Measurements from ENCODE around the gene BEST3. TPM values are rescaled to one million over a fixed set of nuclear protein-coding genes. Genes with fewer than 3 reads are reported as not detected.

The BEST3 gene
- total RNA-seq, 1 experiment from 2014 or later: not detected

GRCh38 chr12:69698054-69698453 lies 1.0 kb downstream of the BEST3 start:
- no peaks in the 10 kb centered on the region for H3K79me2 ChIP-seq (ENCODE audit: low read length)
- H4K20me1 ChIP-seq (ENCODE audit: insufficient read depth, low read depth, low read length): no peaks in the 10 kb centered on the region
- H2AFZ ChIP-seq (ENCODE audit: low read length): no peak overlapping the region
- no peak overlapping the region for H3K9ac ChIP-seq (ENCODE audit: low read length)
- no peak overlapping the region for H3K4me2 ChIP-seq (ENCODE audit: low read depth, low read length, poor library complexity, severe bottlenecking)
- H3K27ac ChIP-seq (ENCODE audit: low read length): no peak overlapping the region
- no peaks in the 10 kb centered on the region for H3K9me3 ChIP-seq (ENCODE audit: low read length)
- H3K36me3 ChIP-seq (ENCODE audit: insufficient read depth, low read length): no peaks in the 10 kb centered on the region
- DNase-seq: no peak
- no peaks in the 10 kb centered on the region for H3K9me2 ChIP-seq (replicated peaks; ENCODE audit: insufficient read depth, low read length)
- no peaks in the 10 kb centered on the region for H3K4me1 ChIP-seq (ENCODE audit: low read length)
- H3K27me3 ChIP-seq (ENCODE audit: low read length): no peaks in the 10 kb centered on the region; the same call in 1 of the 2 replicates
- no peak overlapping the region for H3K4me3 ChIP-seq (ENCODE audit: low read length)

- Histone ChIP-seq H4K20me1 (ENCODE audit: insufficient read depth, low read depth, low read length) (no peaks in the 10 kb centered on the region), H3K9me2 (replicated peaks; ENCODE audit: insufficient read depth, low read length) (no peaks in the 10 kb centered on the region), H3K4me3 (ENCODE audit: low read length) (no peak overlapping the region), H3K4me2 (ENCODE audit: low read depth, low read length, poor library complexity, severe bottlenecking) (no peak overlapping the region), H3K36me3 (ENCODE audit: insufficient read depth, low read length) (no peaks in the 10 kb centered on the region), H3K79me2 (ENCODE audit: low read length) (no peaks in the 10 kb centered on the region), H2AFZ (ENCODE audit: low read length) (no peak overlapping the region), H3K4me1 (ENCODE audit: low read length) (no peaks in the 10 kb centered on the region), H3K27me3 (ENCODE audit: low read length) (no peaks in the 10 kb centered on the region; the same call in 1 of the 2 replicates), H3K9ac (ENCODE audit: low read length) (no peak overlapping the region), H3K9me3 (ENCODE audit: low read length) (no peaks in the 10 kb centered on the region), H3K27ac (ENCODE audit: low read length) (no peak overlapping the region)
- no peak for DNase-seq
Observed at GRCh38 chr12:69694123-69694522, 5.0 kb downstream of the BEST3 start.

DNA sequence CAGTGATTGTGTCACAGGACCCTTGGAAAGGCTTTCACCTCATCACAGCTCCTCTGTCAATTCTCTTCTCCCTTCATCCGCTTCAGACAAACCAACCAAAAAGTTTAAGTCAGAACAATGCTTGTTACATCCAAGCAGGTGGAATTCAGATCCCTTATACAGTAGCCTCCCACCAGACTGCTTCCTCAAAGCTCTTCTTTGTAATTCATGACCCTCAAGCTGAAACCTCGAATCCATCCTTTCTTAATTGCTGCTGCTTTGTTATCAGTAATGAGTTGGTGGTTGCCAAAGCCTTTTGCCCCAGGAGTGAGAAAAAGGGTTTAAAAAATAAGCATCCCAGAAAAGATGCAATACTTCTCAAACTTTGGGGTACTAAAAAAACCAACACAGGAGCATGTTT lies 9.5 kb downstream of the BEST3 start:
- Histone ChIP-seq H3K4me2 (ENCODE audit: low read depth, low read length, poor library complexity, severe bottlenecking) (no peak overlapping the region), H3K27me3 (ENCODE audit: low read length) (0 out of 2 replicates have a peak, but pooled peaks cover 3% of the 10 kb centered on the region), H2AFZ (ENCODE audit: low read length) (no peak overlapping the region), H3K36me3 (ENCODE audit: insufficient read depth, low read length) (no peaks in the 10 kb centered on the region), H3K9me2 (replicated peaks; ENCODE audit: insufficient read depth, low read length) (no peaks in the 10 kb centered on the region), H3K27ac (ENCODE audit: low read length) (no peak overlapping the region), H3K79me2 (ENCODE audit: low read length) (no peaks in the 10 kb centered on the region), H4K20me1 (ENCODE audit: insufficient read depth, low read depth, low read length) (no peaks in the 10 kb centered on the region), H3K4me3 (ENCODE audit: low read length) (no peak overlapping the region), H3K4me1 (ENCODE audit: low read length) (no peaks in the 10 kb centered on the region), H3K9ac (ENCODE audit: low read length) (no peak overlapping the region), H3K9me3 (ENCODE audit: low read length) (no peaks in the 10 kb centered on the region)
- no peak for DNase-seq

- Histone ChIP-seq H3K9me2 (replicated peaks; ENCODE audit: insufficient read depth, low read length) (no peaks in the 10 kb centered on the region), H3K4me1 (ENCODE audit: low read length) (peaks cover 6% of the 10 kb centered on the region), H3K27ac (ENCODE audit: low read length) (no peak overlapping the region), H4K20me1 (ENCODE audit: insufficient read depth, low read depth, low read length) (no peaks in the 10 kb centered on the region), H2AFZ (ENCODE audit: low read length) (no peak overlapping the region), H3K36me3 (ENCODE audit: insufficient read depth, low read length) (no peaks in the 10 kb centered on the region), H3K27me3 (ENCODE audit: low read length) (0 out of 2 replicates have a peak, but pooled peaks cover 3% of the 10 kb centered on the region), H3K4me3 (ENCODE audit: low read length) (no peak overlapping the region), H3K4me2 (ENCODE audit: low read depth, low read length, poor library complexity, severe bottlenecking) (no peak overlapping the region), H3K79me2 (ENCODE audit: low read length) (no peaks in the 10 kb centered on the region), H3K9ac (ENCODE audit: low read length) (no peak overlapping the region), H3K9me3 (ENCODE audit: low read length) (no peaks in the 10 kb centered on the region)
- DNase-seq: peak; percentile 43
Observed at GRCh38 chr12:69688471-69689427, 10.4 kb downstream of the BEST3 start.

GRCh38 chr12:69688021-69688420 lies 11.1 kb downstream of the BEST3 start:
- no peaks in the 10 kb centered on the region for H4K20me1 ChIP-seq (ENCODE audit: insufficient read depth, low read depth, low read length)
- no peak overlapping the region for H3K4me3 ChIP-seq (ENCODE audit: low read length)
- H3K27me3 ChIP-seq (ENCODE audit: low read length): 0 out of 2 replicates have a peak, but pooled peaks cover 3% of the 10 kb centered on the region
- H3K79me2 ChIP-seq (ENCODE audit: low read length): no peaks in the 10 kb centered on the region
- H3K36me3 ChIP-seq (ENCODE audit: insufficient read depth, low read length): no peaks in the 10 kb centered on the region
- H3K9ac ChIP-seq (ENCODE audit: low read length): no peak overlapping the region
- peaks cover 6% of the 10 kb centered on the region for H3K4me1 ChIP-seq (ENCODE audit: low read length)
- no peaks in the 10 kb centered on the region for H3K9me3 ChIP-seq (ENCODE audit: low read length)
- H3K4me2 ChIP-seq (ENCODE audit: low read depth, low read length, poor library complexity, severe bottlenecking): no peak overlapping the region
- no peak for DNase-seq
- H3K9me2 ChIP-seq (replicated peaks; ENCODE audit: insufficient read depth, low read length): no peaks in the 10 kb centered on the region
- no peak overlapping the region for H3K27ac ChIP-seq (ENCODE audit: low read length)
- no peak overlapping the region for H2AFZ ChIP-seq (ENCODE audit: low read length)

- no peak for DNase-seq
- no peak overlapping the region for H3K4me2 ChIP-seq (ENCODE audit: low read depth, low read length, poor library complexity, severe bottlenecking)
Observed at GRCh38 chr12:69687390-69687789, 11.7 kb downstream of the BEST3 start.

DNA sequence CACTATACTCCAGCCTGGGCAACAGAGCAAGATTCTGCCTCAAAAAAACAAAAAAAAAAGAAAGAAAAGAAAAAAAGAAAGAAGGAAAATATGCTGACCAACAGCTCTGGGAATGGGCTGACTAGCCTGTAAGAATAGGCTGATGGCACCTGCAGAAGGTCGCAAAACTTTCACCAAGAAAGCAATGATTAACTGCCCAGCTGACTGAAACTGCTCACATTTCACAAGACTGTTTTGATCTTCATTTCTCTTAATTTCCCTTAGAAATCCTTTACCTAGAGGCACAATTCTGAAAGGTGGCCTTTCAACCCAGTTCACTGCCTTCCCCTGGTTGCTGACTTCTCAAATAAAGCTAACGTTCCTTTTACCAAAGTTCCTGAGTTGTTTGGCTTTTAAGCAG lies 12.4 kb downstream of the BEST3 start:
- no peak for DNase-seq
- H4K20me1 ChIP-seq (ENCODE audit: insufficient read depth, low read depth, low read length): no peaks in the 10 kb centered on the region
- no peaks in the 10 kb centered on the region for H3K79me2 ChIP-seq (ENCODE audit: low read length)
- no peak overlapping the region for H3K4me2 ChIP-seq (ENCODE audit: low read depth, low read length, poor library complexity, severe bottlenecking)
- H3K9me2 ChIP-seq (replicated peaks; ENCODE audit: insufficient read depth, low read length): no peaks in the 10 kb centered on the region
- 0 out of 2 replicates have a peak, but pooled peaks cover 3% of the 10 kb centered on the region for H3K27me3 ChIP-seq (ENCODE audit: low read length)
- no peak overlapping the region for H3K4me3 ChIP-seq (ENCODE audit: low read length)
- H3K9me3 ChIP-seq (ENCODE audit: low read length): no peaks in the 10 kb centered on the region
- H2AFZ ChIP-seq (ENCODE audit: low read length): no peak overlapping the region
- no peak overlapping the region for H3K9ac ChIP-seq (ENCODE audit: low read length)
- no peak overlapping the region for H3K27ac ChIP-seq (ENCODE audit: low read length)
- no peaks in the 10 kb centered on the region for H3K36me3 ChIP-seq (ENCODE audit: insufficient read depth, low read length)
- H3K4me1 ChIP-seq (ENCODE audit: low read length): peaks cover 6% of the 10 kb centered on the region

More at GRCh38 chr12:69687390-69687789, 11.7 kb downstream of the BEST3 start:
- no peaks in the 10 kb centered on the region for H3K36me3 ChIP-seq (ENCODE audit: insufficient read depth, low read length)
- H3K4me3 ChIP-seq (ENCODE audit: low read length): no peak overlapping the region
- no peaks in the 10 kb centered on the region for H3K9me2 ChIP-seq (replicated peaks; ENCODE audit: insufficient read depth, low read length)
- no peak overlapping the region for H3K27ac ChIP-seq (ENCODE audit: low read length)
- 0 out of 2 replicates have a peak, but pooled peaks cover 3% of the 10 kb centered on the region for H3K27me3 ChIP-seq (ENCODE audit: low read length)
- no peak overlapping the region for H3K9ac ChIP-seq (ENCODE audit: low read length)
- no peaks in the 10 kb centered on the region for H3K79me2 ChIP-seq (ENCODE audit: low read length)
- H3K9me3 ChIP-seq (ENCODE audit: low read length): no peaks in the 10 kb centered on the region
- no peak overlapping the region for H2AFZ ChIP-seq (ENCODE audit: low read length)
- H3K4me1 ChIP-seq (ENCODE audit: low read length): peaks cover 6% of the 10 kb centered on the region
- H4K20me1 ChIP-seq (ENCODE audit: insufficient read depth, low read depth, low read length): no peaks in the 10 kb centered on the region

- Histone ChIP-seq H3K79me2 (ENCODE audit: low read length) (no peaks in the 10 kb centered on the region), H3K27me3 (ENCODE audit: low read length) (0 out of 2 replicates have a peak, but pooled peaks cover 3% of the 10 kb centered on the region), H3K9me3 (ENCODE audit: low read length) (no peaks in the 10 kb centered on the region), H3K36me3 (ENCODE audit: insufficient read depth, low read length) (no peaks in the 10 kb centered on the region), H3K4me1 (ENCODE audit: low read length) (peaks cover 6% of the 10 kb centered on the region), H2AFZ (ENCODE audit: low read length) (no peak overlapping the region), H3K9me2 (replicated peaks; ENCODE audit: insufficient read depth, low read length) (no peaks in the 10 kb centered on the region), H3K27ac (ENCODE audit: low read length) (no peak overlapping the region), H3K4me3 (ENCODE audit: low read length) (no peak overlapping the region), H3K9ac (ENCODE audit: low read length) (no peak overlapping the region), H3K4me2 (ENCODE audit: low read depth, low read length, poor library complexity, severe bottlenecking) (no peak overlapping the region), H4K20me1 (ENCODE audit: insufficient read depth, low read depth, low read length) (no peaks in the 10 kb centered on the region)
- DNase-seq: no peak
Observed at GRCh38 chr12:69685810-69686209, 13.3 kb downstream of the BEST3 start.

Data from Karpas-422 (cell line).